ENCODE data around the gene HCN2.

GRCh38 chr19:644789-645188, 55.1 kb downstream of the HCN2 start:
- TF ChIP-seq, protein P1, sequence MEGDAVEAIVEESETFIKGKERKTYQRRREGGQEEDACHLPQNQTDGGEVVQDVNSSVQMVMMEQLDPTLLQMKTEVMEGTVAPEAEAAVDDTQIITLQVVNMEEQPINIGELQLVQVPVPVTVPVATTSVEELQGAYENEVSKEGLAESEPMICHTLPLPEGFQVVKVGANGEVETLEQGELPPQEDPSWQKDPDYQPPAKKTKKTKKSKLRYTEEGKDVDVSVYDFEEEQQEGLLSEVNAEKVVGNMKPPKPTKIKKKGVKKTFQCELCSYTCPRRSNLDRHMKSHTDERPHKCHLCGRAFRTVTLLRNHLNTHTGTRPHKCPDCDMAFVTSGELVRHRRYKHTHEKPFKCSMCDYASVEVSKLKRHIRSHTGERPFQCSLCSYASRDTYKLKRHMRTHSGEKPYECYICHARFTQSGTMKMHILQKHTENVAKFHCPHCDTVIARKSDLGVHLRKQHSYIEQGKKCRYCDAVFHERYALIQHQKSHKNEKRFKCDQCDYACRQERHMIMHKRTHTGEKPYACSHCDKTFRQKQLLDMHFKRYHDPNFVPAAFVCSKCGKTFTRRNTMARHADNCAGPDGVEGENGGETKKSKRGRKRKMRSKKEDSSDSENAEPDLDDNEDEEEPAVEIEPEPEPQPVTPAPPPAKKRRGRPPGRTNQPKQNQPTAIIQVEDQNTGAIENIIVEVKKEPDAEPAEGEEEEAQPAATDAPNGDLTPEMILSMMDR (IDR thresholded peaks at IDR 0.05) = no peak
- no peak for TF ChIP-seq POLR2A (IDR thresholded peaks at IDR 0.05)
- no peak for TF ChIP-seq POLR2AphosphoS5 (IDR thresholded peaks at IDR 0.05)
- no peak for TF ChIP-seq EP300 (IDR thresholded peaks at IDR 0.05)

Measured in upper lobe of left lung (tissue), 4 donors.